GM18907 (cell line): ENCODE results near the gene RCL1.

Experiments
- ATAC-seq: cut with Tn5 transposase; IDR thresholded peaks from one replicate; pipeline ENCODE4 v1.9.1; 2021; ENCODE audit warnings: mild to moderate bottlenecking, moderate library complexity; ENCODE audit not compliant: unreplicated experiment

RCL1 gene

GRCh38 chr9:4838189-4838546 lies 45.4 kb downstream of the RCL1 start:
- ATAC-seq, result no peak

- no peak for ATAC-seq
These were observed 46.7 kb downstream of the RCL1 start for GRCh38 chr9:4839470-4839912.

- ATAC-seq, result no peak
These were observed 47.3 kb downstream of the RCL1 start for GRCh38 chr9:4840018-4840417.

GRCh38 chr9:4842213-4842612 lies 49.5 kb downstream of the RCL1 start:
- no peak for ATAC-seq

GRCh38 chr9:4842734-4843133 lies 50.0 kb downstream of the RCL1 start:
- ATAC-seq, result no peak

GRCh38 chr9:4844056-4844838 lies 51.5 kb downstream of the RCL1 start:
- ATAC-seq, result no peak

- no peak for ATAC-seq
These were observed 56.6 kb downstream of the RCL1 start for GRCh38 chr9:4849369-4849768.

GRCh38 chr9:4850603-4851310 lies 58.0 kb downstream of the RCL1 start:
- ATAC-seq, result no peak

- no peak for ATAC-seq
These were observed 59.7 kb downstream of the RCL1 start for GRCh38 chr9:4852419-4852818.

GRCh38 chr9:4854265-4854590 lies 61.5 kb downstream of the RCL1 start:
- ATAC-seq, result no peak

GRCh38 chr9:4855841-4856240 lies 63.1 kb downstream of the RCL1 start:
- ATAC-seq, result no peak

GRCh38 chr9:4857163-4857810 lies 64.5 kb downstream of the RCL1 start:
- ATAC-seq, result no peak

- ATAC-seq, result no peak
These were observed 66.3 kb downstream of the RCL1 start for GRCh38 chr9:4859035-4859434.

GRCh38 chr9:4860383-4860782 lies 67.6 kb downstream of the RCL1 start:
- ATAC-seq, result no peak

- ATAC-seq, result no peak
These were observed 68.4 kb downstream of the RCL1 start for GRCh38 chr9:4861145-4861544.

- no peak for ATAC-seq
These were observed 69.2 kb downstream of the RCL1 start for GRCh38 chr9:4861736-4862451.

- ATAC-seq, result no peak
These were observed 69.9 kb downstream of the RCL1 start for GRCh38 chr9:4862506-4863250.

- ATAC-seq, result no peak
These were observed 71.5 kb downstream of the RCL1 start for GRCh38 chr9:4864234-4864661.

- no peak for ATAC-seq
These were observed 72.0 kb downstream of the RCL1 start for GRCh38 chr9:4864698-4865097.

- ATAC-seq, result no peak
These were observed 72.9 kb downstream of the RCL1 start for GRCh38 chr9:4865681-4866080.
